HG02623 (cell line): ENCODE measurements around the gene ATXN2.
"Not testable (repeated sequence)": the region's sequence is repeated elsewhere in the genome, so short reads cannot be mapped to it uniquely, and the experiment has no call there.

Experiments
- ATAC-seq: cut with Tn5 transposase; IDR thresholded peaks from one replicate; pipeline ENCODE4 v1.9.1; 2021; ENCODE audit warnings: moderate library complexity; ENCODE audit not compliant: unreplicated experiment

Gene ATXN2

GRCh38 chr12:111573476-111573875 lies 25.6 kb downstream of the ATXN2 start:
- no peak for ATAC-seq

DNA sequence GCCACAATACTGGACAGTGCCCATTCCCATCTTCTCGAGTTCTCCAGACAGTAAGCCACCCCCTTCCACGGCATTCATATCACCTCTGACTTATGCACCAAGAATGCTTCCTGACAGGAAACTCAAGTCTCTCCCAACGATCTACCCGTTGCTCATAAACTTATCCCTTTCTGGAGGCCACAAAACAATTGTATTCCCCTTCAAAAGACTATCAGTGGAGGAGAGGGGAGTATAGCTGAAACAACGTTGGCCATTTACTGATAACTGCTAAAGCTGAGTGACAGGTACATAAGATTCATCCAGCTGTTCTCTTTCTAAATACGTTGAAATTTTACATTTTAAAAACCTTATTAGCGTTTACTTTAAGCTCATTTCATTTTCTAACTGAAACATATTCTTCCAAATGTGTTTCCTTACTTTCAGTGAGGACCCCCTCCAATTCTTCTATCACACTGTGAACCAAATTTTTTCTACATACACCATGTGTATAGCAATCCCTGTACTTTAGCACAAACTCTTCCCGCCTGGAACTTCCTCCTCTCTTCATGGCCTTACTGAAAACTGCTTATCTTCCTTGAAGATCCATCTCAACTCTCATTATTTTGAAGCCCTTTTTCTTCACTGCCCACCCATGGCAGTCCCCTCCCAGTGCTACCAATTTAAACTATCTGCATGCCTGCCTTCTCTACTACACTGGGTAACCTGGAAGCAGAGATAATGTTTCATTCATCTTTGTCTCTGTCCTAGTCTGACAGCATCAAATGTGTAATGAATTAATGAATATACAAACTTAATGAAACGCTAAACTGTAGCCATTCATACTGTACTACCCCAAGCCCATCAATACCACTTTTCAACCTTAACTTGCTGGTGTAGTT lies 28.8 kb downstream of the ATXN2 start:
- no peak for ATAC-seq

DNA sequence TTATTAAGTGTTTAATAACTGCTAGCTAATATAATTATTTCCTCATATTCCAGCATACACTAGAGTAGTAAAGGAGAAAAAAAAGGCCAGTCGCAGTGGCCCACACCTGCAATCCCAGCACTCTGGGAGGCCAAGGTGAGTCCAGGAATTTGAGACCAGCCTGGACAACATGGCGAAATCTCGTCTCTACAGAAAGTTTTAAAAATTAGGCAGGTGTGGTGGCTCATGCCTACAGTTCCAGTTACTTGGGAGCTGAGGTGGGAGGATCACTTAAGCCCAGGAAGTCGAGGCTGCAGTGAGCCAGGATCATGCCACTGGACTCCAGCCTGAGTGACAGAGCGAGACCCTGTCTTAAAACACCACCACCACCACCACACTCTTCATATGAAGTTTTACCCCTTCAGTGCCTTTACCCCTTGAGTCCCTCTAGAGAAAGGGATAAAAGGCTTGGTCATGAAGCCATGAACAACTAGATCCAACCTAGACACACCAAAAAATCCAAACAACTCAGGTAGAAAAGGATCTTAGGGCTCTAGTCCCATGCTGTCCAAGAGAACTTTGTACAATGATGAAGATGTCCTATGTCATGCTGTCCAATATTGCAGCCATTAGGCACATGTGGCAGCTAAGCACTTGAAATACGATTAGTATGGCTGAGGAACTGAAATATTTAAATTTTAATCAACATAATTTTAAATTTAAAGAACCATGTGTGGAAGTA lies 29.6 kb downstream of the ATXN2 start:
- ATAC-seq, result no peak

DNA sequence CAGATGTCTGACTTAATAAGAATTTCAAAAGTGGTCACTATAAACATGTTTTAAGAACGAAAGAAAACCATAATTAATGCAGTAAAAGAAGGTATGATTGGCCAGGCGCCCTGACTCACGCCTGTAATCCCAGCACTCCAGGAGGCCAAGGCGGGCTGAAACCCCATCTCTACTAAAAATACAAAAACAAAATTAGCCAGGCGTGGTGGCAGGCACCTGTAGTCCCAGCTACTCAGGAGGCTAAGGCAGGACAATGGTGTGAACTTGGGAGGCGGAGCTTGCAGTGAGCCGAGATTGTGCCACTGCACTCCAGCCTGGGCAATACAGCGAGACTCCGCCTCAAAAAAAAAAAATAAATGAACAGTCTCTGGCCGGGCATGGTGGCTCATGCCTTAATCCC lies 38.3 kb downstream of the ATXN2 start:
- ATAC-seq, result not testable (repeated sequence)

DNA sequence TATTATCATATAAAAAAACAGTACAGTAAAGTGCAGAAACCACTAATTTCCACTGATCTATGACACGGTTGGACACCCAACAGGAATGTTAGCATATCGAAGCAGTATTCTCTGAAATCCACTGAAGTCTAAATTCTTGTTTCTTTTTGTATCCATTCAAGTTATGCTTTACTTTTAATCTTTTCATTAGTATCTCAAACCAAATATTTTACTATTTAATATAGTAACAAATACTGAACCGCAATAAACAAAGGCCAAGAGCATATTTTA lies 41.1 kb downstream of the ATXN2 start:
- no peak for ATAC-seq

GRCh38 chr12:111557271-111558106 lies 41.6 kb downstream of the ATXN2 start:
- no peak for ATAC-seq

DNA sequence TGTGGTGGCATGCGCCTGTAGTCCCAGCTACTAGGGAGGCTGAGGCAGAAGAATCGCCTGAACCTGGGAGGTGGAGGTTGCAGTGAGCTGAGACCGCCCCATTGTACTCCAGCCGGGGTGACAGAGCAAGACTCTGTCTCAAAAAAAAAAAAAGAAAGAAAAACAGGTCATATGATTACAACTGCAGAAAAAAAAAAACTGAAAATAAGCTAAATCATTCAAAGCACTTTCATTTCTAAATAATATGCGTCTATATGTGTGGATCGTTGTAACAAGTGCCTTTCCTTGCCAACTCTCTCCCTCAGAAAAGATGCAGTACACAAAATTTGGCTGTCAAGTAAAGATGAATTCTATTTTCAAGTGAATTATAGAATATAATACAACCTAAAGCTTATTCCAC lies 42.4 kb downstream of the ATXN2 start:
- no peak for ATAC-seq

- not testable (repeated sequence) for ATAC-seq
These were observed 43.8 kb downstream of the ATXN2 start for GRCh38 chr12:111555313-111555712.

DNA sequence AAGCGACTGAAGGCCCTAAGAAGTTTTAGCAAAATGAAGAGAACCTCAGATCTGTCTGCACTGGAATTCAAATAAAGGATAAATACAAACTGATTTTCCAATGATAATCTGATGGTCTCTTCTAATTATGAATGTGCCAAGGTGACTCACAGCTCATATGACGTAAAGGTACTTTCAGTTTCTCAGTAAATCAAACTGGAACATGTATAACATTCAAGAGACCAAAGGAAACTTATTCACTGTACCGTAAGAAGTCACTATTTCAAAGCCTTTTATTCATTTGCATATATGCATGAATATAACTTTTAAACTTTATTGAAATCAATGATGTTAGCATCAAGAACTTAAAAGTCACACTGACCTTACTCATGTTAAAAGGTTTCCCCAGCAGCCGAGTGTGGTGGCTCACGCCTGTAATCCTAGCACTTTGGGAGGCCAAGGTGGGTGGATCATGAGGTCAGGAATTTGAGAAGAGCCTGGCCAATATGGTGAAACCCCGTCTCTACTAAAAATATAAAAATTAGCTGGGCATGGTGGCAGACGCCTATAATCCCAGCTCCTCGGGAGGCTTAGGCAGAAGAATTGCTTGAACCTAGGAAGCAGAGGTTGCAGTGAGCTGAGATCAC lies 52.2 kb downstream of the ATXN2 start:
- ATAC-seq, result no peak

DNA sequence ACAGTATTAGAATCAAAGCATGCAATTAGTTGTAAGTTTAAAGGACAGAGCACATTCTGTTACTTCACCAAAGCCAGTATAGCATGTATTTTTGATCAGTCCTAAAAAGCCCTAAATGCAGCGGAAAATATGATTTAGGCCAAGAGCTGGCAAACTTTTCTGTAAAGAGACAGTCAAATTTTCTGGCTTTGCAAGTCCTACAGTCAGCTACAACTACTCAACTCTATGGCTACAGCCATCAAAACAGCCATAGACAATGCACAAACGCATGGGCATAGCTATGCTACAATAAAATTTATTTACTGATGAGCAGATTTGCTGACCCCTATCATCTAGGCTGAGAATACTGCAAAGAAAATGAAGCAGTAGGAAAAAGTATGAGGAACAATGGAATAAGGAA lies 52.9 kb downstream of the ATXN2 start:
- no peak for ATAC-seq

DNA sequence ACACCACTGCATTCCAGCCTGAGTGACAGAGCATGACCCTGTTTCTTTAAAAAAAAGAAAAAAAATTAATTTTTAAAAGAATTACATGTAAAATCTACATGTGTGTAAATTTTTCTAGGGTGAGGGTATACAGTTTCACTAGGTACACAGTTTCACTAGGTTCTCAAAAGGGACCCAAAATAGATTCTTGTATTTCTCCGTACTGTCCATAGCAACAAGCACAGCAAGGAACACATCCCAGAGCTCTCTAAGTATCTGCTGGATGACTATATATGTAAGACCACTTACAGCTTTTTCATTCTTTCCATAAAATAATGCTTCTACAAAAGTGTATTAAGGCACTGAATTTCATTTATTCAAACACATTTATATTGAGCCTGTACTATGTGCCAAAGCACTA lies 55.1 kb downstream of the ATXN2 start:
- no peak for ATAC-seq

DNA sequence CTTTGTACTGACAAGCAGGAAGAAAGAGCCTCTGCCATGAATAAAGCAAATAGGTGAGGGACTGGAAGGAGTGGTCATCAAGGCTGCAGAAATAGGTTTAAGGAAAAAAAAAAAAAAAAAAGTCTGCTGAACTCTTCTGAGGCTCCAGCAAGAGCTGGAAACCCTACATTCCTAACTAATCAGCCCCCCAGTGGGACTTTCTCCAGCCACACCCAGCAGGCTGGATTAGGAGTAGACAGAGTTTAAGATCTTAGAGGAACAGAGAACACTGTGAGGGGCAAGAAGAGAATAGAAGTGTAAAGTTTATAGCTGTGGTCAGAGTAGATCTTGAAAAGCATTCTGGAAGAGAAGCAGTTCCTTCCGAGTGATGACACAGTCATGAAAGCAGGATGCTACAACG lies 66.4 kb downstream of the ATXN2 start:
- no peak for ATAC-seq

- no peak for ATAC-seq
These were observed 69.4 kb downstream of the ATXN2 start for GRCh38 chr12:111529424-111530368.

DNA sequence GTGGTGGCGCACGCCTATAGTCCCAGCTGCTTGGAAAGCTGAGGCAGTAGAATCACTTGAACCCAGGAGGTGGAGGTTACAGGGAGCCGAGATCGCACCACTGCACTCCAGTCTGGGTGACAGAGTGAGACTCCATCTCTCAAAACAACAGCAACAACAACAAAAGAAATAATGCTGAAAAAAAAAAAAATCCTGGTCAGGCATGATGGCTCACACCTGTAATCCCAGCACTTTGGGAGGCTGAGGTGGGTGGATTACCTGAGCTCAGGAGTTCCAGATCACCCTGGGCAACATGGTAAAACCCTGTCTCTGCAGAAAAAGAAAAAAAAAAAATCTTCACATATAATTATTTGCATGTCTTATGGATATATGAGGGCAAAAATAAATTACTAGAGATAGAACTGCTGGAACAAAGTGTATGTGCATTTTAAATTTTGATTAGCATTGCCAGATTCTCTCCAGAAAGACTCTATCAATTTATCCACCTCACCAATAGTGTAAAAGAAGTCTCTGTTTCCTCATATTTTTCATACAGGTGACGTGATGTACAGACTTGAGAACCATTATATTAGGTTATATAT lies 75.4 kb downstream of the ATXN2 start:
- ATAC-seq, result no peak

- no peak for ATAC-seq
These were observed 77.3 kb downstream of the ATXN2 start for GRCh38 chr12:111521801-111522200.

DNA sequence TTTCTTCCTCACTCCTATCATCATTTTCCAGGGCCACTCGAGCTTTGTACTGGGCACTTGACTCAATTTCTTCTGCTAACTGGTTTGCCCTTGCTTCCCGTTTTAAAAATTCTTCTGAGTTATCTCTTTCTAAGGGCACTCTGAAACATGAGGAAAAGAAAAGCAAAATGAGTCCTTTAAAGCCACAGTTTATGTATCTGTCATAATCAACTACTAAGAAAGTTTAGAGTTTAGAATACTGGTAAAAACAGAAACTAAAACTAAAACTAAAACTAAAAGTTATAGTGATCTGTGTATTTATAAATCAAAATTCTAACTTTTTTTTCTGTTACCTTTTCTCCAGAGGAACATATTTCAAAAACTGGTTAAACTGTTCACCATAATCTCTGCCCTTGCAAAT lies 79.2 kb downstream of the ATXN2 start:
- no peak for ATAC-seq

DNA sequence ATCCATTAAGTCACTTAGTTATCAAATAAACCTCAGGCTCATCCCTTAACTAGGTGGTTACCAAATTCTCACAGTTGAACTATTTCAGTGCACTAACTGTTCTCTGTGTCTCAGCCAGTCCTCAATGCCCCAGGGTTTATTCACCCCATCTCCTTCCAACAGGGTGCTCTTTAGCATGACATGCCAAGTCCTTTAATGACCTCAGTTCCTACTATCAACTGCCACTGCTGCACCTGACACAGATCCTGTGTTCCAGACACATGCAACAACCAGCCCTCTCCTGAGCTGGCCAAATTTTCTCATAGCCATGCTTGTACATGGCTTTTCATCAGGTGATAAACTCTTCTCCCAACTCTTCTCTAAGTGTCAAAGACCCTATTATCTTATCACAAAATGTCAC lies 80.0 kb downstream of the ATXN2 start:
- no peak for ATAC-seq

- not testable (repeated sequence) for ATAC-seq
These were observed 91.4 kb downstream of the ATXN2 start for GRCh38 chr12:111507719-111508118.

GRCh38 chr12:111507258-111507657 lies 91.9 kb downstream of the ATXN2 start:
- not testable (repeated sequence) for ATAC-seq

GRCh38 chr12:111506260-111506659 lies 92.9 kb downstream of the ATXN2 start:
- ATAC-seq, result no peak
